Measurements from ENCODE around the gene SLC1A3. TPM values are rescaled to one million over a fixed set of nuclear protein-coding genes. Genes with fewer than 3 reads are reported as not detected.

Gene SLC1A3
- total RNA-seq, 1 experiment from 2014 or later: not detected

DNA sequence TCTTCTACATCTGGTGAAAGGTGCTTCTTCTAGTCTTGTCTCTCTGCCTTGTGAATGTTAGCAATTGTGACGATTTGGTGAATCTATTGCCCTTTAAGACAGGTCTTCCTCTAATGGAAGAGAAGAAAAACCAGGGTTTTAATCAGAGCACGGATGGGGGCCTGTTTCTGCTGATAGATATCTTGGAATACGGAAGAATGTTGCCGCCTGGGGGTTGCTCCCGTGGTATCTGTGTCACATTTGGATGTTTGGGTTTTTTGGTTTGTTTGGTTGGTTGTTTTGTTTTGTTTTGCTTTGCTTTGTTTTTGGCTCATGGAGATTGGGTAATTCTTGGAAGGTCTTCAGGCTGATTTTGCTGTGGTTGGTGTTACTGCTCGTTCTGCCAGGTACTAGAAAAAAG lies 9.7 kb upstream of the SLC1A3 start:
- no peak for DNase-seq (ENCODE audit: low read depth)
- in situ Hi-C loops (cut with HindIII; ENCODE audit: low pct_unique_long_range_greater_than_20kb, low sequenced_read_pairs): no loop called here

DNA sequence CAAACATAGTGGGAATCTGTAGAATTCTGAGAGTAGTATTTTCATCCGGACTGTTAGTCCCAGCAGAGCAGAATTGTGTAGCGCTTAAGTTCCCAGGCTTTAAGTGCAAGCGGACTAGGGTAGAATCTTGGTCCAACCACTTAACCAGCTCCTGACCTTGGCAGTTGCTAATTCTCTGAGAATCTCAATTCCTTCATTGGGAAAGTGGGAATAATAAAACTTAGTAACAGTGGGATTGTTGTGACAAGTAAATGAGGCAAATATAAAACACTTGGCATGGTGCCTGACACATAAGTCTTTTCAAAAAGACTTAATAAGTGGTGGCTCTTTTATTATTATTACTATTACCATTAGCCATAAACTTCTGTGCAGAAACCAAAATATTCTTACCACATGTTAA lies 8.4 kb upstream of the SLC1A3 start:
- no peak for DNase-seq (ENCODE audit: low read depth)
- in situ Hi-C loops (cut with HindIII; ENCODE audit: low pct_unique_long_range_greater_than_20kb, low sequenced_read_pairs): no loop called here

DNA sequence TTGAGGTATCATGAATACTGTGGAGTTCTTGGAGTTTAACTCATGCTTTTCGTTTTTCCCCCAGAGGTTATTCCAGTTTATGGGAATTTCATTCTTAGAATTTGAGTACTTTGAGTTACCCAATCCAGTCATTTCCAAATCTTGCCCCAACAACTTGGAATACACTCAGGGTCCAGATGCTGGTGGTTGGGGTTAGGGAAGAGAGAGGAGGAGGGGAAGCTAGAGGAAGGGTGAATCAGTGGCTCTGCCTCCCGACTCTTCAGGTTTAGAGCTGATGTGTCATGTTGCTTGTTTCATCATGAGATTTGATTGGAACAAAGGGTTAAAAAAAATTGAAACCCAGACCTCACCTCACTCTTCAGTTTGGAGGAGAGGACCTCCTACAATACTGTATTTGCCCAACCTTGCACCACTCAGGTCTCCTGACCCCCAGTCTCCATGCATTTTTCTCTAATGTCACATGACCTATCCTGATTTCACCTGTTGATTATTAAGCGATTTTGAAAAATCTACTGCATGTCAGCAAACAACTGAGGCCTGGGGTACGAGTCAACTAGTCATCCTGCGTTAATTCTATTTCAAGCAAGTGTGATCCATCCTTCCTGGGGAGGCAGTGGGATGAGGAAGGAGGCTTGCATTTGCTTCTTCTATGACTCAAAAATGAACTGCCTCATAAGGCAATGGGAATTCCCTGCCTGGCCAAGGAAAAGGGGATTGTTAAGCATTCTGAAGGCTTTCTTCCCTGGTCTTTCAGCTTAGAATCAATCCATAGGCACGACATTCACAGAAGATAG lies 6.2 kb upstream of the SLC1A3 start:
- in situ Hi-C loops (cut with HindIII; ENCODE audit: low pct_unique_long_range_greater_than_20kb, low sequenced_read_pairs): no loop called here
- no peak for DNase-seq (ENCODE audit: low read depth)

DNA sequence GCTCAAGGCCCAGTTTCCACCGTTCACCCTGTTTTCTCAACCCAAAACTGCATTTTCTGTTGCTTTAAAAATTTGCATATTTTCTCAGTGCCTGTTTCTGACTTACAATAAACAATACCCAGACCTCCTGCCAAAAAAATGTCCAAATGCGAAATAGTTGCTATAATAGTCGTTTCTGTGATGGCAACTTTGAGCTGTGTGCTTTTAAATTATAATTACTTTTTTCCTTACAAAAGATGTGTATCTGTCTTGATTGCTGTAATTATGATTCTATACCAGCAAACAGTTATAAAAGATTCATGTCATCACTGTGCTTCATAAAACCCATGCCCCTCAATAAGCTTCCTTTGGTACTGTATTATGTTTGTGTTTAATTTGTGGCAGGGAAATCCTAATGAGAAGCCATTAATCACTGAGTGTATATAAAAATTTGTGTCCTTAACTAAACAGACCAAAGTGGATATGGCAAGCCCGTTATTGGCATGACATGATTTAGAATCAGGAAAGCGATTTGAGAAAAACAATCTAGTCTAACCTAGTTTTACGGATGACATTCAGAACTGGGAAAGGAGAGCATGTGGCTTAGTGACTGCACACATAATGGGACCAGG lies 5.4 kb upstream of the SLC1A3 start:
- in situ Hi-C loops (cut with HindIII; ENCODE audit: low pct_unique_long_range_greater_than_20kb, low sequenced_read_pairs): no loop called here
- no peak for DNase-seq (ENCODE audit: low read depth)

DNA sequence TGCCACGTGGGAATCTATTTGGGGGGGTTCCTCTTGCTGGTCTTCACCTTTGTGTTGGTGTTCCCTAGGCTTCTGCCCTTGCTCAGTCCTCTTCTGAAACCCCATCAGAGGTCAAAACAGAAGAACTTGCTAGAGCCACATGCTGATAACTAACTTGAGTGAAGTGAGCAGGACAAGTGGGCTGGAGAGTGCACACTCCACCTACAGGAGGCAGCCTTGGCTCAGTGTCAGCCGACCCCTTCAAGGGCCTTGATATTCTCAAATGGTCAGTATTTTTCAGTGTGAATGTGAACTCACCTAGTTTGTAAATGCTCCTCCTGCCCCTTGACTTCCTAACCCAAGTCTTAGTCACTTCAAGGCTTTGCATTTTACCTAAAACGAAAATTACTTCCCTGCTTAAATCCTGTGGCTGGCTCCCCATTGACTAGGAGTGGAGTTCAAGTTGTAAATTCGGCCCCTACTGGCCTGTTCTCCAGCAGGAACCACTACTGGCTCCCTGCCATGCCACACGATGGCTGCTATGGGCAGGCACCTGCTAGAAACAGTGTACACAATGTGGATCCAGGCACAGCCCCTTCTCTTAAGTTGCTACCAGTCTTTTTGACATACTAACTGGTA lies 3.6 kb upstream of the SLC1A3 start:
- no peak for DNase-seq (ENCODE audit: low read depth)
- in situ Hi-C loops (cut with HindIII; ENCODE audit: low pct_unique_long_range_greater_than_20kb, low sequenced_read_pairs): no loop called here

DNA sequence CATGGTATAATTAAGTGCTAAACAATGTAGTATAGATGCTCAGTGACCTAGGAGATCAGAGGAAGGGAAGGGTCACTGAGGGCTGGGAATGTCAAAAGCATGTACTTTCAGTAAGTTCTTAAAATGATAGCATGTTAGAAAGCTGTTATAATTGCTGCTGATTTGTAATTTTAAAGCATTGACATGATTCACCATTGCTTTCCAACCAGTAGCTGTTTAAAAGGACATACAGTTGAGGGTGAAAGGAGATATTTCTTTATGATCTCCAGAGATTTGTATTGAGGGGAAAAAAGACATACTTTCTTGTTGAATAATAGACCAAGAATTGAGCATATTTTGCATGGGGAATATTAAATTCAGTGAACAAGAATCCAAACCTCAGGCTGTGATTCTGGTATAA lies 1.2 kb upstream of the SLC1A3 start:
- no peak for DNase-seq (ENCODE audit: low read depth)
- in situ Hi-C loops (cut with HindIII; ENCODE audit: low pct_unique_long_range_greater_than_20kb, low sequenced_read_pairs): no loop called here

DNA sequence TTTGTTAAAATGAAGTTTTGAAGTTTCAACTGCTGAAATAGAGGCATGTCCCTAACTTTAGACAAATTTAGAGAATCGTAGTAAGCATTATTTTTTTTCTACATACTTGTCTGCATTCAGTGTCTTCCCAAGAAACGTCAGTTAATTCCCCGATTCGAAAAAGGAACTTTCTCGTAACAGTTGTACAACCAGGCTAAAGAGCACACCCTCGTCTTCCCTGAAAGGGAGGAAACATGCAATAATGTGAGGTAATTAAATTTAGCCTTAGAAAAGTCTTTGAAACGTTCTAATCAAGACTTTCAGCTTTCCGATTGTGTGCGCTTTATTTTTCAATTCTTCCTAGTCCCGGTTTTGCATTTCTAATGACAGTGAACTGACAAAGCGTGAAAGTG lies 374 bp upstream of the SLC1A3 start:
- in situ Hi-C loops (cut with HindIII; ENCODE audit: low pct_unique_long_range_greater_than_20kb, low sequenced_read_pairs): no loop called here
- DNase-seq (ENCODE audit: low read depth): no peak

DNA sequence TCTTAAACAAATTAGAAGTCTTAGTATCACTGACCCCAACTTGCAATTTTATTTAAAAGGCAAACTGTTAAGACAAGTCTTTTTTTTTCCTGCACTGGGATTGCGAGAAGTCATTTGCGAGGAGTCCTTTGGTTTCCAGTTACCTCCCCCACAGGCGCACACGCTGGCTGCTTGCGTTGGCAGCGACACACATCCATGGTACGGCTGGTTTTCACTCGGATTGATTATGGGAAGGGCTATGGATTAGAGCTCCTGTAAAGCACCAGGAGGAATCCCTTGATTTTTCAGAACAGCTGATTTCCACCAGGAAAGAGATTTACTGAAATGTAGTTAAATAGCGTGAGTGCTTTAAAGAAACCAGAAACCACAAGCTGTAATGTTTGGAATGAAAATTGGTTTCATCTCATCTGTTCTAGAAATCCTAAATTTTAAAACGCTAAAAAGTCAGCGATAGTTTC lies 737 bp downstream of the SLC1A3 start:
- in situ Hi-C loops (cut with HindIII; ENCODE audit: low pct_unique_long_range_greater_than_20kb, low sequenced_read_pairs): no loop called here

DNA sequence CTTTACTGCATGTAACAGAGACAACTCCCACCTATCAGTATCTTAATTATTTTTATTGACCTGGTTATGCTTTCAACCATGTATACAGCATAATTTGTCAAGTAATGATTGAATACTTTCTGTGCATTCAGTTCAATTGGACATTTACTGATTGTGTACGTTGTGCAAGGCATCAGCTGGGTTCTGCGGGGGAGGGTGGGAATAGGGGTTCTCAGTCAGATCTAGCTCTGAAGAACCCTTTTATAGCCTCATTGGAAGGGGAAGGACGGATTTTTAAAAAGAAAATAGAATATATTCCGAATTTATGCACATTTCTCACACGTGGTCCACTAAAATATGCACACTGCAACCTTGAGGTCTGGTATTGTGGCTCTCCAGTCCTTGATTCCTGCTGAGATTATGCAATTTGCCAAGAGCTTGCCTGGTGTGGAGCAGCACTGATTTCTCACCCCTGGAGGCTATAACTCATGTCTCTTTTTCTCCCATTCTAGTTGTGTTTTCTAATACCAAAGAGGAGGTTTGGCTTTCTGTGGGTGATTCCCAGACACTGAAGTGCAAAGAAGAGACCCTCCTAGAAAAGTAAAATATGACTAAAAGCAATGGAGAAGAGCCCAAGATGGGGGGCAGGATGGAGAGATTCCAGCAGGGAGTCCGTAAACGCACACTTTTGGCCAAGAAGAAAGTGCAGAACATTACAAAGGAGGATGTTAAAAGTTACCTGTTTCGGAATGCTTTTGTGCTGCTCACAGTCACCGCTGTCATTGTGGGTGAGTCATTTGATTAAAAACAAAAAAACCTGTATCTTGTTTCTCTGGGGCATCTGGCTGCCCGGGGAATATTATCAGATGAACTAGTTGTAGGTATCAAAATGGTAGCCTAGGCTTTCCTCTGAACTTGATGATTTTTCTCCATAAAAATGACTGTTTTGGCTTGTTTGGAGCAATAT lies 1.7 kb downstream of the SLC1A3 start:
- in situ Hi-C loops (cut with HindIII; ENCODE audit: low pct_unique_long_range_greater_than_20kb, low sequenced_read_pairs): no loop called here
- no peak for DNase-seq (ENCODE audit: low read depth)

More for the DNA sequence above, 737 bp downstream of the SLC1A3 start:
- peak; percentile 27 for DNase-seq (ENCODE audit: low read depth)

DNA sequence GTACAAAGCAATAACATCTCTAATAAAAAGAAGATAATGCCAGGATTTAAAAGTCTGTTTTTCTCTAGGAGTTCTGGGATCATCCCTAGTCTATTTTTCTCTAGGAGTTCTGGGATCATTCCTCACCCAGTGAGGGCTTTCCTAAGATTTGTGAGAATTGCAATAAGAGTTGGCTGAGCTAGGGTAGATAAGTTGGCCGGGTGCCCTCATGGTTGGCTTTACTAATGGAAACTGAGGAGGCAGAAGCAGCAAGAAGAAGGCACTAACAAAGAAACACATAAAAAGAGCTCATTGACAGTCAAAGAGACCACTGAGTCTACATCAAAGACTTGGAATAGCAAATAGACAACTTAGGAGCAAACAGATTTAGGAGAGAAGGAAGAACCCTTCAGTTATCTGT lies 4.2 kb downstream of the SLC1A3 start:
- DNase-seq (ENCODE audit: low read depth): no peak
- in situ Hi-C loops (cut with HindIII; ENCODE audit: low pct_unique_long_range_greater_than_20kb, low sequenced_read_pairs): no loop called here

DNA sequence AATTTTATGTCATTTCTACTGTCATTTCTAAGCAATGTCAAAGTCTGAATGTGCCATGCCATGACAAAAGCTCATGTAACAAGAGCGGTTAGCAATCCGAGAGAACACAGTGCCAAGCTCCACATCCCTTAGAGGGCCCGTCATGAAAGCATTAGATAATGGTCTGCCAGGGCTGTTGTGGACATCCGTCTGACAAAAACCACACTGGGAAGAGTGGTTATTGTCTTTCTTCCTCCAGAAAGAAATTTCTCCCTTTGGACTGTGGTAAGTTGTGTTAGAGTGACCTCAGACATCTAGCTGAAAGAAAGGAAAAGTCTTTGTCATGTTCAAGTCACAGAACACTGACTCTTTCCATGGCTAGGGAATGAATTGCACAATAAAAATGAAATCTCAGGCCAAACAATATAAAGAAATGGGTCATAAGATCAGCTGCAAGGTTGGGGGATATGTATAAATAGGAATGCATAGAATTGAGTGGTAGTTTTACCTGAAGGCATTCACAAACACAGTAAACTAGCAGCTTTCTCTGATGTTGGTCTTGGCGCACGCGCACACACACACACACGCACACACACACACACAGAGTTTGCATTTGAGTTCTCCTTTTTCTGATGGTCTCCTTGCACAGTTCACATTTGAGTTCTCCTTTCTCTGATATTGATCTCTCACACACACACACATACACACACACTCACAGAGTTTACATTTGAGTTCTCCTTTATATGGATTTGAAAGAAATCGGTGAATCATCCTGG lies 5.3 kb downstream of the SLC1A3 start:
- in situ Hi-C loops (cut with HindIII; ENCODE audit: low pct_unique_long_range_greater_than_20kb, low sequenced_read_pairs): no loop called here
- DNase-seq (ENCODE audit: low read depth): no peak

DNA sequence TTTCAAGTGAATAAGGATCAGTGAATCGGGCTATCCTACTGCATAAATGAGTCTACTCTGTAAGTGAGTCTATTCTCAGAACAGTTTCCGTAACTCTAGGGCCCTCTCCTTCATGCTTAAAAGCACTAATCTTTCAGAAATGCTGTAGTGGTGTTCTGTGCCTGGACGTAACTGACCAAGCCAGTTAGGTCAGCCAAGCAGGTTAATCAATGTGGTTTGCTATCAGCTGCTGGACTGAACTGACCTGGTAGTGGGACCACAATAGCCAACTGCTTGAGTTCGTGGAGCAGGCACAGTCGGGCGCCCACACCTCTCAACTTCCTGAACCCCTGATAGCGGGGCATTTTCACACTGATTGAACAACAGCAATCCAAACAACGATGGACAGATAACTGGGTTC lies 6.8 kb downstream of the SLC1A3 start:
- DNase-seq (ENCODE audit: low read depth): no peak
- in situ Hi-C loops (cut with HindIII; ENCODE audit: low pct_unique_long_range_greater_than_20kb, low sequenced_read_pairs): no loop called here

DNA sequence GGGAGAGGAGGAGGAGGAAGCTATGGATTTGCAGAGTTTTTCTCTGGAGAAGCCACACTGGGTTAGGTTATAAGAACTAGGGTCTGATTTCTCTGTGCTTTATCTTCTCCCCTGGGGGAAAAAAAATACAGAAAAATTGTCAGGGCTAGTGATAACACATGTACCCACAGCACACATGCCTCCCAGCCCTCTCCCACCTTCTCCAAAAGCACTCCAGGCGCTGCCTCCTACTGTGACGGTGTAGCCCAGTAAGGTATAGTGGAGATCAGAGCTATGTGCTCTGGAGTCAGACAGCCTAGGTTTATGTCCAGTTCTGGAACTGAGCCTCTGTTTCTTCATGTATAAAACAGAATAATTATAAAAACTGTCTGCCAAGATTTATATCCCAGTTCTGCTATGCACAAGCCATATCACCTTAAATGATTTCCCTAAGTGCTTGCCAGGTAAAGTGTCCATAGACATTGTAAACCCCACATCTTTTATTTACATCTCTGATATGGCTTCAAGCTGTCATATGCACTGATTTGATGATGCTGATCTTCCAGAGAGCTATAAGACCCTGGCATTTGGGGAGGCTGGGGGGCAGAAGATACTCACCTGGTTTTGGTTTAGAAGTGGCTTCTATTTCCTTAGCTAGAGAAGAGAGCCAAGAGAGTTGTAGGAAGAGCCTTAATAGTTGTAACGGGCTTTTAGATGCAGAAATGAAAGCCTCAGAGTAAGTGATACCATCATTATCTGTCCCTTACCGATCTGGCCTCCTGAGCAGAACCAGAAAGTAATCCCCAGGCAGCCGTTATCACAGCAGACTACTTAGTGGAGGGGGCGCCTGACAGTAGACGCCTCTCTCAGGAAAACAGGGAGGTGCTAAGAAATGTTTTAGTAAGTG lies 7.6 kb downstream of the SLC1A3 start:
- in situ Hi-C loops (cut with HindIII; ENCODE audit: low pct_unique_long_range_greater_than_20kb, low sequenced_read_pairs): no loop called here
- DNase-seq (ENCODE audit: low read depth): no peak

DNA sequence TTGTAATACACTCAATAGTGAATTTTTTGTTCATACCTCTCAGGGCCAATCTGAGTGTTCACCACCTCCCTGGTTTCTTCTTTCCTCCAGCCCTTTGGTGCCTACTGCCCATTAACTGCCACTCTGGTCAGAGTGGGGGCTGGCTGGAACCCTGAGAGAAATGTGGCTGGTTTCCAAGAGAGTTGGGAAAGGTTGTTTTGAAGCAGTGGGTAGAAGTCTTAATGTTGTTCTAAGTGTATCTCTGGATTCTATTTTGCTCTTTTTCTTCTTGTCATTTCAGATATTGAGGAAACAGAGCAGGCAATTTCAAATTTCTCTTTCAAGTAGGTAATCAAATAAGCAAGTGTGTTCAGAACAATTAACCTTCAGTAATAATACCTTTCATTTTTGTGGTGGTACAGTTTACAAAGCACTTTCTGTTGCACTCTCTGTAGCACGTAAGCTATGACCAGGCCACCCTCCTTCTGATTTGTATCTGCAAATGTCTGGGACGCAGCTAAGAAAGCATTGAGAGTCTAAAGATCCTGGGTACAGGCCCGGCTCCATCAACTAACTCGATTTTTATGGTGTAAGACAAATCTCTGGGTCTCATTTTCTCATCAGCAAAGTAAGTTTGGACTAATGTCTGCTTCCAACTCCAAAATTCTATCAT lies 8.4 kb downstream of the SLC1A3 start:
- DNase-seq (ENCODE audit: low read depth): no peak
- in situ Hi-C loops (cut with HindIII; ENCODE audit: low pct_unique_long_range_greater_than_20kb, low sequenced_read_pairs): no loop called here

DNA sequence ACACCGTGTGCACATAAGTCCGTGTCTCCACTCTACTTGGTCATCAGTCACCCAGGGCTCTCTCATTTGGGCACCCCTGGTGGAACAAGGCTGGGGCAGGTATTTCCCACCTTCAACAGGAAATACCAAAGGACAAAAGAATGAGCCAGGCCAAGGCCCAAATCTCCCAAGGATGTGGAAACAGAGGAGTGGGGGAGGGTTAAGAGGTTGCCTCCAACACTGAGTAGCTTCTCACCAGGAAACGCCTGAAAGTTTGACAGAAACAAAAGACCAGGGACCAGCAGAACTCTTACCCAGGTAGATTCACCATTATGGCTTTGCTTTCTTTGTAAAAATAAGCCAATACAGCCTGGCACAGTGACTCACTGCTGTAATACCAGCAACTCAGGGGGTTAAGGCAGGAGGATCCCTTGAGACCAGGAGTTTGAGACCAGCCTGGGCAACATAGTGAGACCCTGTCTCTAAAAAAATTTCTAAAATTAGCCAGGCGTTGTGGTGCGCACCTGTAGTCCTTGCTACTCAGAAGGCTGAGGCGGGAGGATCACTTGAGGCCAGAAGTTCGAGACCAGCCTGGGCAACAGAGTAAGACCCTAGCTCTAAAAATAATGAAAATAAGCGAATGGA lies 12.7 kb downstream of the SLC1A3 start:
- in situ Hi-C loops (cut with HindIII; ENCODE audit: low pct_unique_long_range_greater_than_20kb, low sequenced_read_pairs): no loop called here
- no peak for DNase-seq (ENCODE audit: low read depth)

DNA sequence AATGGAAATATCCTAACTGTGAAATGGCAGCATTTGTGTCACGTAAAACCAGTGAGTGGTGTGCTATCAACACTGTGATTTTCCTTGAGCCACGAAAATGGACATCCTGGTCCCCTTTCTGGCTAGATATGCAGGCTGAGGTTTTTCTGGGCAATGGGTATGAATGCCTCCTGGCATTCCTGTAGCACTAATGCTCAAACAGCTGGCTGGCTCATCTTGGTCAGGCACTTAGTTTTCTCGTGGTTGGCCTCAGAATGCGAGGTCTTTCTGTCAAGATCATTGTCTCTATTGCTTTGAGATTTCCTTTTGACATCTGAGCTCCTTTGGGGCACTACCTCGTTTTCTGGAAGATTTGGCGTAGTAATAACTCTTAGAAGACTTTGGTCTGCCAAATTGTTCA lies 15.6 kb downstream of the SLC1A3 start:
- in situ Hi-C loops (cut with HindIII; ENCODE audit: low pct_unique_long_range_greater_than_20kb, low sequenced_read_pairs): no loop called here
- no peak for DNase-seq (ENCODE audit: low read depth)
